GM12874 (cell line): ENCODE results near the gene CCDC137.

ENCODE experiments used
- TF ChIP-seq, protein P1 (sequence below): IDR thresholded peaks from 2 replicates; pipeline ENCODE4 v1.5.1; 2011; ENCODE audit warnings: low read depth, mild to moderate bottlenecking, control low read depth, low read length, moderate library complexity; ENCODE audit not compliant: insufficient read depth

CCDC137 gene

DNA sequence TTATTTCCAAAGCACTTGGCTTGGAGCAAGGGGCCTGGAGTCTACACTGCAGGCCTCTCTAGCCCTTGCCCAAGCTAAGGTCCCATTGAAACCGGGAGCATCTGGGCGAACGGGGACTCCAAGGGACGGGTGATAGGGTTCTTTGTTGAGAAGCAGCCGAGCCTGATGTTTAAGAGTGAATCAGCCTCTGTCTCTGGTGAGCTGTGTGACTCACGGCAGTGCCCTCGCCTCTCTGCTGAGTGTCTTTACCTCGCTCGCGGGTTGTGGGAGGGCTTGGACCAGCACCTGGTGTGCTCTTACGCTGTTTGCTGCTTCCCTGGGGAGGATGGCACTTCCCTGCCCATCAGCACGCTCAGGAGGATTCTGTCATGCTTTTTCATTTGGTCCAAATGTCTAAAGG is 18.6 kb downstream of the CCDC137 start:
- TF ChIP-seq, protein P1, sequence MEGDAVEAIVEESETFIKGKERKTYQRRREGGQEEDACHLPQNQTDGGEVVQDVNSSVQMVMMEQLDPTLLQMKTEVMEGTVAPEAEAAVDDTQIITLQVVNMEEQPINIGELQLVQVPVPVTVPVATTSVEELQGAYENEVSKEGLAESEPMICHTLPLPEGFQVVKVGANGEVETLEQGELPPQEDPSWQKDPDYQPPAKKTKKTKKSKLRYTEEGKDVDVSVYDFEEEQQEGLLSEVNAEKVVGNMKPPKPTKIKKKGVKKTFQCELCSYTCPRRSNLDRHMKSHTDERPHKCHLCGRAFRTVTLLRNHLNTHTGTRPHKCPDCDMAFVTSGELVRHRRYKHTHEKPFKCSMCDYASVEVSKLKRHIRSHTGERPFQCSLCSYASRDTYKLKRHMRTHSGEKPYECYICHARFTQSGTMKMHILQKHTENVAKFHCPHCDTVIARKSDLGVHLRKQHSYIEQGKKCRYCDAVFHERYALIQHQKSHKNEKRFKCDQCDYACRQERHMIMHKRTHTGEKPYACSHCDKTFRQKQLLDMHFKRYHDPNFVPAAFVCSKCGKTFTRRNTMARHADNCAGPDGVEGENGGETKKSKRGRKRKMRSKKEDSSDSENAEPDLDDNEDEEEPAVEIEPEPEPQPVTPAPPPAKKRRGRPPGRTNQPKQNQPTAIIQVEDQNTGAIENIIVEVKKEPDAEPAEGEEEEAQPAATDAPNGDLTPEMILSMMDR = no peak

DNA sequence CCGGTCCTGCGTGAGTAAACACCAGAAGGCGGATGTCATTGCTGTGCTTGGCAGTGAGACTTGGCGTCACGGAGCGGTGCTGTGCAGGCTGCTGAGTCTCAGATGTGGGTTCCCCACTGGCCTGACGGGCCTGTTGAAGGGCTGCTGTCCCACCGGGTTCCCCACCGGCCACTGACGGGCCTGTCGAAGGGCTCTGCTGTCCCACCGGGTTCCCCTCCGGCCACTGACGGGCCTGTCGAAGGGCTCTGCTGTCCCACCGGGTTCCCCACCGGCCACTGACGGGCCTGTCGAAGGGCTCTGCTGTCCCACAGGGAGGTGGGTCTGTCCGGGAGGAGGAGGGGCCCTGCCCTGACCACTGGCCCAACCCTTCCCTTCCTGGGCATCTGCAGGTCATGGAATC is 20.1 kb downstream of the CCDC137 start:
- TF ChIP-seq, protein P1 = no peak

DNA sequence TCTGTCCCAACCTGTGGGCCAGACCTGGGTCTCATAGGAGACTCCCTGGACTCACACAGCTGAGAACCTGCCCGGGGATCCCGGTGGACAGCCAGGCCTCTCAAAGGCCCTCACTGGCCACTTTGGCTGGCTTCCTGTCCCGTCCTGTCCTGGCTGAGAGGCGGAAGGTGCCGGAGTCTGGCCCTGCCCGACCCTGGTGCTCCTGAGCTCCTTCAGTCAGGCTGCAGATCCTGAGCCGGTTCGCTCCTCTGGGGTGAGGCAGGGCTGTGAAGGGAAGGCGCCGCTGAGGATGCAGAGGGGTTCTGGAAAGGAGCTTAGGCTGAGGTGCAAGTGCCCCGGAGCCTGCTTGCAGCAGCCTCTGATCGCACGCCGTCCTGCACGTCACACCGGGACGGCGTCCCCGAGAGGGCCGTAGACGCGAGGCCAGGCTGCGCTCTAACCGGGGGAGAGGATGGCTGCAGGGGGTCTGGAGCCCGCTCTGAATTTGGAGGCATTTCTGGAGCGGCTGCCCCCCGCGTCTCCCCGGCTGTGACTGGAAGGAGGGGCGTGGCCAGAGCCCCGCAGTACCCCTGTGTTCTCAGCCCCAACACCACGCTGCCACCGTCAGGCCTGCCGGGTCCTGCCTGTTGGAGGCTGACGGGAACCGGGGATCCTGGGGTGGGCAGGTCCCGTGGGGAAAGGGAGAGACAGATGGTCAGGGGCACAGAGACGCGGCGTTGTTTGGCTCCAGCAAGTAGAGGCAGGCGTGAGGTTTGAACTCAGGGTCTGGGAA is 21.4 kb downstream of the CCDC137 start:
- TF ChIP-seq, protein P1 = no peak

DNA sequence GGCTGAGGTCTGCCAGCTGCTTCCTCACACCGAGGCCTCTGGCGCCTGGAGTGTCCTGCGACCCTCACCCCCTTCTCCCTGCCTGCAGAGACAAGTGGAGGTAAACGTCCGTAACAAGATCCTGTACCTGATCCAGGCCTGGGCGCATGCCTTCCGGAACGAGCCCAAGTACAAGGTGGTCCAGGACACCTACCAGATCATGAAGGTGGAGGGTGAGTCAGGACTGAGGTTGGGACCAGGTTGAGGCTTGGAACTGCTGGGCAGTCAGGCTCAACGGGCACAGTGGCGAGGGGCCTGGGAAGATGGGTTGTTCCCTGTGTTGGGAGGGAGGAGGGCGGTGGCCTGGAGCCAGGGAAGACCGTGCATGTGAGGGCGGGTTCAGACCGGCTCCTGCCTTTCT is 22.1 kb downstream of the CCDC137 start:
- TF ChIP-seq, protein P1 = no peak

DNA sequence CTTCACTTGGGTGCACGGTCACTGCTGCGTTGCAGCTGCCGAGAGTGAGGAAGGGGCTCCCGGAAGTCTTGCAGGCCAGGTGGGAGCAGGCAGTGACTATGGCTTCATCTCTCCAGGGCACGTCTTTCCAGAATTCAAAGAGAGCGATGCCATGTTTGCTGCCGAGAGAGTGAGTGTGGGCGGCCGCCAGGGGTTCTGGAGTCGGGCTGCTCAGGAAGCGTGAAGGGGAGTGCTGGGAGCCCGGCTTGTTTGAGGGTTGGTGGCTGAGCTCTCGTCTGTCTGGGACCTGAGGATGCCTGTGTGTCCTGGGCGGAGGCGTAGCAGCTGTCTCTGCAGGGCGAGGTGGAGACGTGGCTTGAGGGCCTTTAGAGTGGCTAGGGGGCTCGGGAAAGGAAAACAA is 23.5 kb downstream of the CCDC137 start:
- TF ChIP-seq, protein P1 = no peak

DNA sequence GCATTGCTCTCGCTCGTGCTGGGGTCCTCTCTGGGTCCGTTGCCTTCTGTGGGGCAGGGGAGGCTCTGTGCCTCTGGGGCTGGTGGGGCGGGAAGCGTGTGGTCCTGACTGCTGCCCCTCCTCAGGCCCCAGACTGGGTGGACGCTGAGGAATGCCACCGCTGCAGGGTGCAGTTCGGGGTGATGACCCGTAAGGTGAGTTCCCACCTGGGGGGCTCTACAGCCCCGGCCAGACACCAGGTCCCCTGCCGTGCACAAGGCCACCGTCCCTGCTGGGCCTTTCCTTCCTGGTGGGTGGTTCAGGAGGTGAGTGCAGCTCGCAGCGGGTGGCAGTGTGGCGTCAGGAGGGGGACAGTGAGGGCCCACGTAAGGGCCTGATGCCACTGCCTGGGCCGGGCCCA is 24.0 kb downstream of the CCDC137 start:
- TF ChIP-seq, protein P1 = no peak

DNA sequence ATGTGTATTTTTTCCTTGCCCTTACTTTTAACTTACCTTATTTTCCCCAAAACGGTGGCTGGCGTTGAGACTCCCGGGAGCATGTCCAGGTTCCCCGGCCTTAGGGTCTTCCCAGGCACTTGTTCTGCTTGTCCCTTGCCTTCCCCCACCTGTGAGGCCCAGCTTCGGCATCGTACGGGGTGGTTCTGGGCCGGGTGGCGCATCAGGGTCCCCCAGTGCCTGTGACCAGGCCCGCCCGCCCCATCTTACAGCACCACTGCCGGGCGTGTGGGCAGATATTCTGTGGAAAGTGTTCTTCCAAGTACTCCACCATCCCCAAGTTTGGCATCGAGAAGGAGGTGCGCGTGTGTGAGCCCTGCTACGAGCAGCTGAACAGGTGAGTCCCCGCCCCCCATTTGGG is 24.7 kb downstream of the CCDC137 start:
- TF ChIP-seq, protein P1 = no peak
